GM12892 (cell line): ENCODE measurements around the gene ARHGAP12.

Experiments used
- DNase-seq: peaks from one replicate; pipeline ENCODE4 v3.0.0; 2011; ENCODE audit not compliant: insufficient read length
- FAIRE-seq: peaks from 2 replicates; lab custom pipeline; 2011; peaks lifted over from hg19 to GRCh38; lab: Jason Lieb, UNC
- POLR2A ChIP-seq: IDR thresholded peaks from 2 replicates; pipeline ENCODE4 v1.6.1; 2011; ENCODE audit warnings: low read depth, low read length, control low read depth
- POLR2AphosphoS5 ChIP-seq: IDR thresholded peaks from 2 replicates; pipeline ENCODE4 v1.6.1; 2011; ENCODE audit warnings: low read depth, low read length, control low read depth
- TAF1 ChIP-seq: IDR thresholded peaks from 2 replicates; pipeline ENCODE4 v1.6.1; 2011; ENCODE audit warnings: low read depth, mild to moderate bottlenecking, control low read depth, low read length, borderline replicate concordance

ARHGAP12 gene

DNA sequence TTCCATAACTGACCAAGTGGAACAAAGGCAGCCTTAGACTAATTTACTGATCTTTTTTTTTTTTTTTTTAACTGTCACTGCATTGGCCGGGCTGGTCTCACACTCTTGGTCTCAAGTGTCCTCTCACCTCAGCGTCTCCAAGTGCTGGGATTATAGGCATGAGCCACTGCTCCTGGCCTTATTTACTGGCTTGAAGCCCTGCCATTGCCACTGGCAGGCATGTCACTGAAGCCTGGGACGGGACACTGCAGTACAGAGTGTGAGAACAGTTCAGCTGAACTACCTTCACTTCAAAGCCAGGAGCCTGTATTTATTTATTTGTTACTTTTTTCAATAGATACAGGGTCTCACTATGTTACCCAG lies 15.4 kb upstream of the ARHGAP12 start:
- TF ChIP-seq POLR2AphosphoS5 (no peak), TAF1 (no peak), POLR2A (no peak)
- no peak for FAIRE-seq

DNA sequence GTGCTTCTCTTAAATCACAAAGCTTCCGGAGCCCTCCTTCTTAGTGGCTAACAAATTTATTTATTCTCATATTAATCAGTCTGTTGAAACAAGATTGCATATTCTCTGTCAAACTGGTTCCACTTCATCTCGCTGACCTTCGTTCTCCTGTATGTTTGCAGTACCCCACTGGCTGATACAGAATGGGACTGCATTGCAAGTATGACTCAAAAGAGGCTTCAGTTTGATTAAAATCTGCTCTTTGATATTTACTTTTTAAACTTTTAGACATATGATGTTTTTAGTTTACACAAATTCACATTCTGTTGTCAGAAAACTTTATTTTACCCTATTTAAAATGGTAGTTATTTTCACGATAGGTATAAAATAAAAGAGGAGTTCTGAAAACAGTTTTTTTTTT lies 14.3 kb upstream of the ARHGAP12 start:
- DNase-seq (no peak), FAIRE-seq (no peak)
- TF ChIP-seq POLR2A: no peak
- no peak for TF ChIP-seq TAF1
- TF ChIP-seq POLR2AphosphoS5: no peak

More for the DNA sequence above, 15.4 kb upstream of the ARHGAP12 start:
- DNase-seq: no peak

DNA sequence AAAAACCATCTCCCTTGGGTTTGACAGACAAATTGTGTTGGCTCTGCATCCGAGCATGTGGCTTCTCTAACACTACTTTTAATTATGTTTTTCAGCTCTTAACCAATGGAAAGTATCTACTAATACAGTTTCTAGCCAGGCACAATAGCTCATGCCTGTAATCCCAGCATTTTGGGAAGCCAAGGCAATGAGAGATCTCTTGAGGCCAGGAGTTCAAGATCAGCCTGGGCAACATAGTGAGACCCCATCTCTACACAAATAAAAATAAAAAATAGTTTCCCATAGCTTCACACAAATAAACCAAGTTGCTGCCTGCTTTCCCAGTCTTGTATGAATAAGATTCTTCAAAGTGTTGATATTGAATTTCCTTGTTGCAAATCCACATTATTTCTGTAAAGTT lies 13.8 kb upstream of the ARHGAP12 start:
- FAIRE-seq (no peak), DNase-seq (no peak)
- no peak for TF ChIP-seq POLR2AphosphoS5
- TF ChIP-seq POLR2A: no peak
- TF ChIP-seq TAF1: no peak

DNA sequence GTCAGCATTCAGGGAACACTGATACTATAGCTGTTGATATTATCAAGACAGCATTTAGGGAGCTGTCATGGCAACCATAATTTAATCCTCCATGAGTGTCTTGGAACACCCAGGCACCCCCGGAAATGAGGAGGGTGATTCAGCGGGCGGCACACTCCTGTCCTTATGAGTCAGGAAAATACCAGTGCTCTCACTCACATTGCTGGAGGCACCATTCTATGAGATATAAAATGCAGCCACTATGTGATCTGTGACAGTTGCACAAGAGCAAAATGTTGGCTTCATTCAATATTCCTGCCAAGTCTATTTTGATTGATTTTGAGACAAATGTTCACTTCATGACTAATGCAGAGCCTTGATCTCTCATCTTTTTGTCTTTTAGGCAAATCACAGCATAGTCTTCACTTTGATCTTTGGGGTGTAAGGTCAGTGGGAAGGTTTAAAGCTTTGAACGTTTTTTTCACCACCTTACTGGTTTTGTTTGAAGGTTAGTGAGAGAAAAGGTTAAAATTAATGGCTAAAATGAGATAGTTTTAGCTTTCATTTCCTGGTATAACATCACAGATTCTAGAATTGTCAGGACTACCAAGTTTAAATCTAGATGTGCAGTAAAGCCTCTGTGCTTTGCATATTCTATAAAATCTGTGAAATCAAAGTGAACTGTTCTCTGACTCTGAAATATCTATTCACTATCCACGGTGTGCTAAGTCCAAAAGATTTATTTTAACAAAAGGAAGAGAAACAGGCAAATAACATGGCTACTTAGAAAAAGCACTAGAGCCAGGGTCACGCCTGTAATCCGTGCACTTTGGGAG lies 12.4 kb upstream of the ARHGAP12 start:
- TF ChIP-seq TAF1 (no peak), POLR2AphosphoS5 (no peak)
- no peak for FAIRE-seq
- DNase-seq: no peak

DNA sequence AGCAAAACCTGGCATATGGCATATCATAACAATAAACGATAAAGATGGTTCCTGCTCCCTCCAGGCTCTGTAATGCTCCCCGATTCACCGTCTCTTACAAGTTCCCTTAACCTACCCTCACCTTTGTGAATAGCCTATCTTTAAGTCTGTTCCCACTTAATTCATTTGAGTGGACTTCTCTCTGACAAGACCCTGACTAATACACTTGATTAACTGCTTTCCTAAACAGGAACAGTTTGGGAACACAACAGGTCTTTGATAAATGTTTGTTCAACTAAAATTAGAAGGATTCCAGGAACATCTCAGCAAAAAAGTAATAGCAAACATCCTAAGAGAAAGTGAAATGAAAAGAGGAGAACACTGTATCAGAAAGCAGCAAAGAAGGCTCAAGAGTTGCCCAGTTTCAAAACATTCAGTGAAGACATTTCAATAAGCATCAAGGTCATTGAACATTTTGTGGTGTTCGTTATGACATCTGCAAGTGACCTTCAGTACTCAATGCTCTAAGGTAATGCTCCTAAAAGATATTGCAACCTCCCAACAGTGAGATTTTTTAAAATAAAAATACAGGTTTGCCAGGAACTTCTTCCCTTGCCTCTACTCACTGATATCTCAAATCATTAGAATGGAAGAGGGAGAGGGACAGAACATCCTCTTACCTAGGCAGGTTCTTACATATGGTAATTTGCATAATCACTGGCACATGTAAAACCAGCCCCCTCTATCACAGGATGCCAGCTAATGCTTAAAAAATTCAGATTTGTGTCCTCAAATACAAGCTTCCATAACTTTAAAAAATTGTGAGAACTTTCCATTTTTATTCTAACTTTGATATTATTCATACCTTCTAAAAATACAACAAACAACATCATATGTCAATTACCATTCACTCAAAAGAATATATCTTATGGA lies 11.4 kb upstream of the ARHGAP12 start:
- TF ChIP-seq POLR2AphosphoS5 (no peak), TAF1 (no peak), POLR2A (no peak)
- FAIRE-seq (no peak), DNase-seq (no peak)

DNA sequence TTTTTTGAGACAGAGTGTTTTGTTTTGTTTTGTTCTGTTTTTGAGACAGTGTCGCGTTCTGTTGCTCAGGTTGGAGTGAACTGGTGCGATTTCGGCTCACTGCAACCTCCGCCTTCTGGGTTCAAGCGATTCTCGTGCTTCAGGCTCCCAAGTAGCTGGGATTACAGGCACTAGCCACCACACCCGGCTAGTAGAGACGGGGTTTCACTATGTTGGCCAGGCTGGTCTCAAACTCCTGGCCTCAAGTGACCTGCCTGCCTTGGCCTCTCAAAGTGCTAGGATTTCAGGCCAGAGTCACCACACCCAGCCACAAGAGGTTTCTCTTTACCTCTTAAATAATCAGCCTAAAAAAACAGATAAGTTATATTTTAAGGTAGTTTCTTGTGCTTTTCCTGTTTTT lies 8.7 kb upstream of the ARHGAP12 start:
- DNase-seq: no peak
- no peak for TF ChIP-seq POLR2AphosphoS5
- no peak for TF ChIP-seq TAF1
- no peak for TF ChIP-seq POLR2A
- FAIRE-seq: no peak

DNA sequence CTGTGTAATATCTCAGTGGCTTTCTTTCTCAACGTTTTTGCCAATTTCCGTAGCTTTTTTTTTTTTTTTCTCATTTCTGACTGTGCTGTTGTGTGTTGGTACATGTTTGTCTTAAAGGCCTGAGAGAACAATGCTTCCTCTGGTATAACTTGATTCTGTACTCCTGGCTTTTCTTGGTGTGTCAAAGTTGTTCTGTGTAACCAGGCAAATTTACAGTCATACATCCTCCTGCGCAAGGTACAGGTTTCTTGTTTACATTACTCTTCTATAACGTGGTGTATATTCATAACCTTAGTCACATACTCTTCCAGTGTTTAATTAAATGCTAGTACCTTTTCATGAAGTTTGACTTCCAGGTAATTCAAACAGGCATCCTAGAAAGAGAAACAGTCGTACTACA lies 8.3 kb upstream of the ARHGAP12 start:
- DNase-seq: no peak
- TF ChIP-seq POLR2AphosphoS5 (no peak), TAF1 (no peak), POLR2A (no peak)
- FAIRE-seq: no peak

DNA sequence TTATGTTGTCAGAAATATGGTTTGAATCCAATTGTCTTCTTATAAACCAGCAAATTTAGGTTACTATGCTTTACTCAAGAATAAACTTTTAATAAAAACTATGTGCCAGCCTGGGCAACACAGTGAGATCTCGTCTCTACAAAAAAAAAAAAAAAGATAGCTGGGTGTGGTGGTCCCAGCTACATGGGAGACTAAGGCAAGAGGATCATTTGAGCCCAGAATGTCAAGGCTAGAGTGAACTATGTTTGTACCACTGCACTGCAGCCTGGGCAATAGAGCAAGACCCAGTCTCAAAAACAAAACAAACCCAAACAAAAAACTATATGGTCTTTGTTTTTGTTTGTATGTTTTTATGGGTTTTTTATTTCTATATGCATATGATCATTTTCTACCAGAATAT lies 7.5 kb upstream of the ARHGAP12 start:
- no peak for DNase-seq

DNA sequence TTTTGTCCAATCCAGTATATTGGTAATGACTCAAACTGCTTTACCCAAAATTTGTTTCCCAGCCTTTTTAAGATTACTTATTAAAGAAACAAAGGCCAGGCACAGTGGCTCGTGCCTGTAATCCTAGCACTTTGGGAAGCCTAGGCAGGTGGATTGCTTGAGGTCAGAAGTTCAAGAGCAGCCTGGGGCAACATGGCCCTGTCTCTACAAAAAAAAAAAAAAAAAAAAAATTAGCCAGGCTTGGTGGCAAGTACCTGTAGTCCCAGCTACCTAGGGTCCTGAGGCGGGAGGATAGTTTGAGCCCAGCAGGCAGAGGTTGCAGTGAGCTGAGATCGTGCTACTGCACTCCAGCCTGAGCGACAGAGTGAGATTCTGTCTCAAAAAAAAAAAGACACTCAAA lies 7.0 kb upstream of the ARHGAP12 start:
- DNase-seq (no peak), FAIRE-seq (no peak)
- TF ChIP-seq POLR2AphosphoS5 (no peak), TAF1 (no peak), POLR2A (no peak)

More for the DNA sequence above, 7.5 kb upstream of the ARHGAP12 start:
- TF ChIP-seq POLR2AphosphoS5: no peak
- no peak for FAIRE-seq

DNA sequence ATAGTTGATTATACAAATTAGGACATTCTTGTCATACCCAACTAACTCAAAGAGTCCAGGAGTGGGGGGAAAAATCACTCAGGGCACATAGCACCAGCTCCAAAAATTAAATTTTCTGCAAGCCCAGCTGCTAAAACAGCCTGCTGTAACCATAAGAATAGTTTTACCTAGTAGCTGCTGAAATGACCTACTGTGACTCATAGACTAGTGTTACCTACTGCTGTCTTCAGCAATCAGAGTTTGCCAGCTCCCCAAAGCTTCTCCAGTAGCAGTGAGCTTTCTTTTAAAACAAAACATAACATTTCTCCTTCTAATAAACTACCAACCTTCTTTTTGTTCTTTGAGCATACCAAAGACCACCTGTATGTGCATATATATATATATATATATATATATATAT lies 4.2 kb upstream of the ARHGAP12 start:
- DNase-seq (no peak), FAIRE-seq (no peak)
- TF ChIP-seq TAF1 (no peak), POLR2AphosphoS5 (no peak), POLR2A (no peak)

DNA sequence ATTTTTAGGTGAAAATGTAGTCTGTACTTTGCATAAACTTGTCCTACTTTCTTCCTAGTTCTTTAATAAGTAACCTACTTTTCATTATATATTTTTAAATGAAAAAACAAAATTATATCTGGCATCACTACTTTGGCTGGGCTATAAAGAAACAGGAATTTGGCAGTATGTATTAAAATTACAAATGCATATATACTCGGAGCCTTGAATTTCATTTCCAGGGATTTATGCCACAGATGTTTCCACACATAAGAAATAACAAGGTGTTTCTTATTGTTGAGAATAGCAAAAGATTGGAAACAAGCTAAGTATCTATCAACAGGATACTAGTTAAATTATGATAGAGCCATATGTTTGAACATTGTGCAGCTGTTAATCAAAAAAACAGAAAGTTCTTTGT lies 2.2 kb upstream of the ARHGAP12 start:
- no peak for TF ChIP-seq TAF1
- no peak for TF ChIP-seq POLR2A
- TF ChIP-seq POLR2AphosphoS5: no peak
- FAIRE-seq: no peak
- DNase-seq: no peak

DNA sequence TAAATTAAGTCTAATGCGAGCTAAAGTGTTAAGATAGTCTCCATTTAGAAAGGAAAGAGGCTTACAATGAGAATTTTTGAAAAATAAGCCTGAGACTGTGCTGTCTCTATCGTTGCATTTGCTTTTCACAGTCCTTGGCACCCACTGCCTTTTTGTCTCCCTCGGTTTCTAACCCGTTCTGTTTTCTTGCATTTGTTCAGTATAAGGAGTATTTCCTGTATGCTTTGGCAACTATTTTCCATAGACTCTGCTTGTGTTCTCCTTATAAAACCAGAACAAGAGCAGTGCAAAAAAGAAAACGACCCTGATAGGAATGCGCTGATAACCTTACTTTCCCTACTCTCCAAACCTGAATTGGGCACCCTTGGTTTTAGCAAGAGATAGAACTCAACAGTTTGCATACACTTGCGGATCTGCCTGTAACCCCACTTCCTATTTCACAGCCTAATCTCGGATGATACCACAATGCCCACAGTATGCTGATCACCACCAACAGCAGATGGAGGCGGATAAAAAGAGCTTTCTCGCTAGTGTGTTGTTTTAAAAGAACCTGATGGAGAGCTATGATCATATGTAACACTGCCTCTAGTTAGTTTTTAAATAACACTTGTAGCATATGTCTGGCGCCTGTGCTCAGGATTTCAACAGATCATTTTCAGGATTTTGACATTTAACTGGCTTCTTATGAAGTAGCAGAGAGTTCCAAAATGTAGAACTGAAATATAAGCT lies 1.6 kb upstream of the ARHGAP12 start:
- TF ChIP-seq POLR2AphosphoS5: no peak
- no peak for TF ChIP-seq TAF1
- no peak for TF ChIP-seq POLR2A
- no peak for DNase-seq
- no peak for FAIRE-seq
